Lower leg skin (tissue), 4 donors: ENCODE data around the gene MATCAP1. TPM values are rescaled to one million over a fixed set of nuclear protein-coding genes. Genes with fewer than 3 reads are reported as not detected.

Experiments
- DNase-seq, 2 donors: peaks; one replicate each; pipeline ENCODE4 v3.0.0-alpha.2; 2019; ENCODE audit warnings: low spot score in 2 of 2
- H3K4me3 ChIP-seq: fragments of 200-600 bp; sonication (generic); 2 replicates; pipeline ENCODE4 v1.5.1; 2017; ENCODE audit warnings: mild to moderate bottlenecking, low read depth; ENCODE audit not compliant: poor library complexity, severe bottlenecking
- POLR2A ChIP-seq, 2 donors: fragments of 450-650 bp; IDR thresholded peaks; one replicate each; pipeline ENCODE4 v1.6.1; 2016 to 2017; ENCODE audit warnings: antibody characterized with exemption in 2 of 2, mild to moderate bottlenecking in 1 of 2, moderate library complexity in 1 of 2
- WGBS, 2 donors: methylation state at CpG; one replicate each; pipeline ENCODE4 v1.1.5; 2018; 5-methylcytosine and 5-hydroxymethylcytosine counted together
- intact Hi-C: fragments of 100-400 bp; cut with DNase I; formaldehyde crosslinking; loops from one replicate; pipeline ENCODE4 v1.15.0; 2023; ENCODE audit warnings: low total_unique reads
- total RNA-seq, 4 donors: library from RNA; depleted of rRNA; stranded (reverse); fragments of >200 nt; gene quantifications; one replicate each; pipeline ENCODE4 v1.1.0, GENCODE V29; 2016
- TF ChIP-seq, protein P1 (sequence below), 3 donors: fragments of 450-650 bp; IDR thresholded peaks; one replicate each; pipeline ENCODE4 v1.5.1; 2016; ENCODE audit warnings: antibody characterized with exemption in 3 of 3, mild to moderate bottlenecking in 3 of 3, moderate library complexity in 2 of 3

The MATCAP1 gene
- total RNA-seq, 4 donors from 2014 or later: 5.1 to 8.9 (median 7.3) TPM

DNA sequence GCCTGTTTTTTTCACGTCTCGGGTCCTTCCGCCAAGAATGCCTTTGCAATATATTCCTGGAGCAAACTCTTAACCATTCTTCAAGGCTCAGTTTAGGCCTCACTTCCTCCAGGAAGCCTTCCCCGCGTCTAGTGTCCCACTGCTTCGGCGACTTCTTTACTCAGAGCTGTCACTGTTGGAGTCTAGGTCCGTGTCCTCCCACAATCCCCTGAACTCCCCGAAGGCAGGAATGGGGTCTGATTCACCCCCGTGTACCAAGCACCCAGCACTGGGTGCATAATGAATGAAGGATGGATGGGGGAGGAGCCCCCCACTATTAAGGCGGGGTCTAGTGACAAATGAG, 508 bp downstream of the MATCAP1 start:
- WGBS, 2 donors: 6 to 7% methylated on average over 11 of the region's 11 CpGs
- no peak overlapping the region for H3K4me3 ChIP-seq
- TF ChIP-seq, protein P1, sequence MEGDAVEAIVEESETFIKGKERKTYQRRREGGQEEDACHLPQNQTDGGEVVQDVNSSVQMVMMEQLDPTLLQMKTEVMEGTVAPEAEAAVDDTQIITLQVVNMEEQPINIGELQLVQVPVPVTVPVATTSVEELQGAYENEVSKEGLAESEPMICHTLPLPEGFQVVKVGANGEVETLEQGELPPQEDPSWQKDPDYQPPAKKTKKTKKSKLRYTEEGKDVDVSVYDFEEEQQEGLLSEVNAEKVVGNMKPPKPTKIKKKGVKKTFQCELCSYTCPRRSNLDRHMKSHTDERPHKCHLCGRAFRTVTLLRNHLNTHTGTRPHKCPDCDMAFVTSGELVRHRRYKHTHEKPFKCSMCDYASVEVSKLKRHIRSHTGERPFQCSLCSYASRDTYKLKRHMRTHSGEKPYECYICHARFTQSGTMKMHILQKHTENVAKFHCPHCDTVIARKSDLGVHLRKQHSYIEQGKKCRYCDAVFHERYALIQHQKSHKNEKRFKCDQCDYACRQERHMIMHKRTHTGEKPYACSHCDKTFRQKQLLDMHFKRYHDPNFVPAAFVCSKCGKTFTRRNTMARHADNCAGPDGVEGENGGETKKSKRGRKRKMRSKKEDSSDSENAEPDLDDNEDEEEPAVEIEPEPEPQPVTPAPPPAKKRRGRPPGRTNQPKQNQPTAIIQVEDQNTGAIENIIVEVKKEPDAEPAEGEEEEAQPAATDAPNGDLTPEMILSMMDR (IDR thresholded peaks at IDR 0.05): no peak
- no peak for TF ChIP-seq POLR2A (IDR thresholded peaks at IDR 0.05)
- no peak for DNase-seq
- intact Hi-C loops: no loop called here

GRCh38 chr16:67182288-67182687, 1.5 kb downstream of the MATCAP1 start:
- intact Hi-C loops: no loop called here
- no peak overlapping the region for H3K4me3 ChIP-seq
- DNase-seq: no peak
- 74 to 81% methylated on average over 2 of the region's 2 CpGs for WGBS, 2 donors
- TF ChIP-seq, protein P1 (IDR thresholded peaks at IDR 0.05): no peak
- no peak for TF ChIP-seq POLR2A (IDR thresholded peaks at IDR 0.05)

GRCh38 chr16:67181346-67181745, 2.4 kb downstream of the MATCAP1 start:
- no peak for DNase-seq
- H3K4me3 ChIP-seq: no peak overlapping the region
- WGBS, 2 donors: 30 to 47% methylated on average over 2 of the region's 2 CpGs
- intact Hi-C loops: no loop called here
- TF ChIP-seq POLR2A (IDR thresholded peaks at IDR 0.05): no peak
- TF ChIP-seq, protein P1 (IDR thresholded peaks at IDR 0.05): no peak

DNA sequence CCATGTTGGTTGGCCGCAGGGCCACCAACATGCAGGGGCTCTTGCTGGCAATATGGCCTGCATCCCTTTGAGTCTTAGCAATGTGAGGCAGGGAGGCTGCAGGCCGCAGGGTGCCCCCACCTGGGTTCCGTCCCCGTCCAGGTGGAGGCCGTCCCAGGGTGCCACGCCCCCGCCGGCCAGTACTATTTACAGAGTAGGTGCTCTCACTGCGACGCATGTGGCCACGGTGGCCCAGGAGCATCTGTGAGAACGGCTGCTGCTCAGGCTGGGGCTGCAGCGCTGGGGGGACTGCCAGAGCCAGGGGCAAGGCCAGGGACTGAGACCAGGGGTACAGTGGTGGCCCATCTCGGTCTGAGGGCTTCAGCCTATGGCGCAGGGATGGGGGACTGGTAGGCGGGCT, 3.6 kb downstream of the MATCAP1 start:
- H3K4me3 ChIP-seq: no peak overlapping the region
- intact Hi-C loops: no loop called here
- TF ChIP-seq, protein P1 (IDR thresholded peaks at IDR 0.05): no peak
- TF ChIP-seq POLR2A (IDR thresholded peaks at IDR 0.05): no peak
- WGBS, 2 donors: 90 to 95% methylated on average over 14 to 16 of the region's 16 CpGs
- DNase-seq: no peak

GRCh38 chr16:67179421-67180080, 4.2 kb downstream of the MATCAP1 start:
- intact Hi-C loops: no loop called here
- peak in 1 of 2 donors; percentile 85 for DNase-seq
- 70 to 78% methylated on average over 9 to 12 of the region's 13 CpGs for WGBS, 2 donors
- no peak for TF ChIP-seq POLR2A (IDR thresholded peaks at IDR 0.05)
- TF ChIP-seq, protein P1 (IDR thresholded peaks at IDR 0.05): no peak
- no peak overlapping the region for H3K4me3 ChIP-seq
